ENCODE data around the gene NFAM1.

NFAM1 gene

GRCh38 chr22:42401535-42402334 lies 30.5 kb downstream of the NFAM1 start:
- peaks cover 0 to 14% (median 7%) of the 10 kb centered on the region in 5 donors for H3K4me1 ChIP-seq (ENCODE audit: control insufficient read depth in 5 of 5, insufficient read depth in 5 of 5, low read length in 5 of 5)
- H3K4me3 ChIP-seq (ENCODE audit: low read depth in 1 of 5, low read length in 5 of 5) = no peak overlapping the region
- H3K27me3 ChIP-seq (ENCODE audit: control insufficient read depth in 5 of 5, insufficient read depth in 4 of 5, low read length in 5 of 5) = peaks cover 0 to 8% (median 4%) of the 10 kb centered on the region in 5 donors
- H3K27ac ChIP-seq (ENCODE audit: low read depth, low read length) = no peak overlapping the region
- H3K9me3 ChIP-seq (ENCODE audit: control insufficient read depth in 5 of 5, low read length in 5 of 5) = no peaks in the 10 kb centered on the region
- H3K9ac ChIP-seq (ENCODE audit: low read length in 5 of 5) = no peak overlapping the region
- peaks cover 0 to 2% (median 0%) of the 10 kb centered on the region in 5 donors for H3K36me3 ChIP-seq (ENCODE audit: control insufficient read depth in 5 of 5, insufficient read depth in 5 of 5, low read length in 5 of 5)

GRCh38 chr22:42400811-42401534 lies 31.2 kb downstream of the NFAM1 start:
- Histone ChIP-seq H3K27me3 (ENCODE audit: control insufficient read depth in 5 of 5, insufficient read depth in 4 of 5, low read length in 5 of 5) (peaks cover 0 to 8% (median 4%) of the 10 kb centered on the region in 5 donors), H3K36me3 (ENCODE audit: control insufficient read depth in 5 of 5, insufficient read depth in 5 of 5, low read length in 5 of 5) (peaks cover 0 to 2% (median 0%) of the 10 kb centered on the region in 5 donors)

GRCh38 chr22:42399315-42400271 lies 32.6 kb downstream of the NFAM1 start:
- Histone ChIP-seq H3K9me3 (ENCODE audit: control insufficient read depth in 5 of 5, low read length in 5 of 5) (no peaks in the 10 kb centered on the region), H3K27ac (ENCODE audit: low read depth, low read length) (no peak overlapping the region), H3K4me3 (ENCODE audit: low read depth in 1 of 5, low read length in 5 of 5) (no peak overlapping the region), H3K4me1 (ENCODE audit: control insufficient read depth in 5 of 5, insufficient read depth in 5 of 5, low read length in 5 of 5) (peaks cover 0 to 16% (median 9%) of the 10 kb centered on the region in 5 donors), H3K9ac (ENCODE audit: low read length in 5 of 5) (no peak overlapping the region), H3K27me3 (ENCODE audit: control insufficient read depth in 5 of 5, insufficient read depth in 4 of 5, low read length in 5 of 5) (peaks cover 0 to 4% (median 3%) of the 10 kb centered on the region in 5 donors), H3K36me3 (ENCODE audit: control insufficient read depth in 5 of 5, insufficient read depth in 5 of 5, low read length in 5 of 5) (no peaks in the 10 kb centered on the region)

More at GRCh38 chr22:42400811-42401534, 31.2 kb downstream of the NFAM1 start:
- Histone ChIP-seq H3K27ac (ENCODE audit: low read depth, low read length) (no peak overlapping the region), H3K9ac (ENCODE audit: low read length in 5 of 5) (no peak overlapping the region), H3K9me3 (ENCODE audit: control insufficient read depth in 5 of 5, low read length in 5 of 5) (no peaks in the 10 kb centered on the region), H3K4me1 (ENCODE audit: control insufficient read depth in 5 of 5, insufficient read depth in 5 of 5, low read length in 5 of 5) (peaks cover 0 to 16% (median 9%) of the 10 kb centered on the region in 5 donors), H3K4me3 (ENCODE audit: low read depth in 1 of 5, low read length in 5 of 5) (no peak overlapping the region)

GRCh38 chr22:42397332-42398249 lies 34.6 kb downstream of the NFAM1 start:
- Histone ChIP-seq H3K9ac (ENCODE audit: low read length in 5 of 5) (no peak overlapping the region), H3K9me3 (ENCODE audit: control insufficient read depth in 5 of 5, low read length in 5 of 5) (no peaks in the 10 kb centered on the region), H3K4me3 (ENCODE audit: low read depth in 1 of 5, low read length in 5 of 5) (no peak overlapping the region), H3K36me3 (ENCODE audit: control insufficient read depth in 5 of 5, insufficient read depth in 5 of 5, low read length in 5 of 5) (no peaks in the 10 kb centered on the region), H3K27ac (ENCODE audit: low read depth, low read length) (no peak overlapping the region), H3K27me3 (ENCODE audit: control insufficient read depth in 5 of 5, insufficient read depth in 4 of 5, low read length in 5 of 5) (peaks cover 0 to 4% (median 2%) of the 10 kb centered on the region in 5 donors), H3K4me1 (ENCODE audit: control insufficient read depth in 5 of 5, insufficient read depth in 5 of 5, low read length in 5 of 5) (peaks cover 0 to 16% (median 9%) of the 10 kb centered on the region in 5 donors)

GRCh38 chr22:42396621-42397331 lies 35.4 kb downstream of the NFAM1 start:
- H3K36me3 ChIP-seq (ENCODE audit: control insufficient read depth in 5 of 5, insufficient read depth in 5 of 5, low read length in 5 of 5) = no peaks in the 10 kb centered on the region
- H3K27ac ChIP-seq (ENCODE audit: low read depth, low read length) = no peak overlapping the region
- peaks cover 0 to 2% (median 0%) of the 10 kb centered on the region in 5 donors for H3K27me3 ChIP-seq (ENCODE audit: control insufficient read depth in 5 of 5, insufficient read depth in 4 of 5, low read length in 5 of 5)
- peaks cover 0 to 16% (median 9%) of the 10 kb centered on the region in 5 donors for H3K4me1 ChIP-seq (ENCODE audit: control insufficient read depth in 5 of 5, insufficient read depth in 5 of 5, low read length in 5 of 5)
- H3K4me3 ChIP-seq (ENCODE audit: low read depth in 1 of 5, low read length in 5 of 5) = no peak overlapping the region
- H3K9ac ChIP-seq (ENCODE audit: low read length in 5 of 5) = no peak overlapping the region
- no peaks in the 10 kb centered on the region for H3K9me3 ChIP-seq (ENCODE audit: control insufficient read depth in 5 of 5, low read length in 5 of 5)

- Histone ChIP-seq H3K4me1 (ENCODE audit: control insufficient read depth in 5 of 5, insufficient read depth in 5 of 5, low read length in 5 of 5) (no peaks in the 10 kb centered on the region), H3K27ac (ENCODE audit: low read depth, low read length) (no peak overlapping the region), H3K9ac (ENCODE audit: low read length in 5 of 5) (no peak overlapping the region), H3K36me3 (ENCODE audit: control insufficient read depth in 5 of 5, insufficient read depth in 5 of 5, low read length in 5 of 5) (peaks cover 0 to 8% (median 0%) of the 10 kb centered on the region in 5 donors), H3K4me3 (ENCODE audit: low read depth in 1 of 5, low read length in 5 of 5) (no peak overlapping the region), H3K27me3 (ENCODE audit: control insufficient read depth in 5 of 5, insufficient read depth in 4 of 5, low read length in 5 of 5) (peaks cover 0 to 3% (median 0%) of the 10 kb centered on the region in 5 donors), H3K9me3 (ENCODE audit: control insufficient read depth in 5 of 5, low read length in 5 of 5) (no peaks in the 10 kb centered on the region)
Measured at GRCh38 chr22:42389143-42389542, 43.1 kb downstream of the NFAM1 start.

- H3K27ac ChIP-seq (ENCODE audit: low read depth, low read length) = no peak overlapping the region
- H3K4me1 ChIP-seq (ENCODE audit: control insufficient read depth in 5 of 5, insufficient read depth in 5 of 5, low read length in 5 of 5) = no peaks in the 10 kb centered on the region
- H3K9ac ChIP-seq (ENCODE audit: low read length in 5 of 5) = no peak overlapping the region
- peaks cover 0 to 4% (median 0%) of the 10 kb centered on the region in 5 donors for H3K27me3 ChIP-seq (ENCODE audit: control insufficient read depth in 5 of 5, insufficient read depth in 4 of 5, low read length in 5 of 5)
- H3K4me3 ChIP-seq (ENCODE audit: low read depth in 1 of 5, low read length in 5 of 5) = no peak overlapping the region
- no peaks in the 10 kb centered on the region for H3K9me3 ChIP-seq (ENCODE audit: control insufficient read depth in 5 of 5, low read length in 5 of 5)
- peaks cover 0 to 8% (median 0%) of the 10 kb centered on the region in 5 donors for H3K36me3 ChIP-seq (ENCODE audit: control insufficient read depth in 5 of 5, insufficient read depth in 5 of 5, low read length in 5 of 5)
Measured at GRCh38 chr22:42388130-42388797, 43.9 kb downstream of the NFAM1 start.

GRCh38 chr22:42387631-42388030 lies 44.6 kb downstream of the NFAM1 start:
- no peak overlapping the region for H3K9ac ChIP-seq (ENCODE audit: low read length in 5 of 5)
- no peak overlapping the region for H3K4me3 ChIP-seq (ENCODE audit: low read depth in 1 of 5, low read length in 5 of 5)

More at GRCh38 chr22:42387631-42388030, 44.6 kb downstream of the NFAM1 start:
- Histone ChIP-seq H3K9me3 (ENCODE audit: control insufficient read depth in 5 of 5, low read length in 5 of 5) (no peaks in the 10 kb centered on the region), H3K27ac (ENCODE audit: low read depth, low read length) (no peak overlapping the region), H3K4me1 (ENCODE audit: control insufficient read depth in 5 of 5, insufficient read depth in 5 of 5, low read length in 5 of 5) (no peaks in the 10 kb centered on the region), H3K27me3 (ENCODE audit: control insufficient read depth in 5 of 5, insufficient read depth in 4 of 5, low read length in 5 of 5) (peaks cover 0 to 4% (median 0%) of the 10 kb centered on the region in 5 donors), H3K36me3 (ENCODE audit: control insufficient read depth in 5 of 5, insufficient read depth in 5 of 5, low read length in 5 of 5) (peaks cover 0 to 11% (median 0%) of the 10 kb centered on the region in 5 donors)
